HepG2 (cell line): ENCODE data around the gene UBE2Q2. TPM values are rescaled to one million over a fixed set of nuclear protein-coding genes. Genes with fewer than 3 reads are reported as not detected.

Source experiments
- ATAC-seq: fragments of 200-7000 bp; cut with Tn5 transposase; 3 replicates; pipeline ENCODE4 v1.9.1; 2020; ENCODE audit warnings: mild to moderate bottlenecking, moderate library complexity
- BruUV-seq: library from RNA; stranded (reverse); fragments of 400-500 nt; replicated peaks from 2 replicates; lab custom pipeline; 2021; lab: Mats Ljungman, UMichigan
- CTCF ChIA-PET: fragments of 300-600 bp; formaldehyde crosslinking; extraction: SDS; loops from one replicate; lab custom pipeline; 2021; ENCODE audit warnings: low total read pairs, inconsistent platforms, low intra/inter-chr PET ratio; lab: Yijun Ruan, JAX
- POLR2A ChIA-PET: fragments of 350-600 bp; sonication (Branson Sonifier 250); formaldehyde crosslinking; loops from one replicate; lab custom pipeline; 2020; ENCODE audit warnings: antibody characterized with exemption, inconsistent platforms; lab: Yijun Ruan, JAX
- DNase-seq: peaks from one replicate; pipeline ENCODE4 v3.0.0-alpha.2; 2015; ENCODE audit warnings: low spot score
- FAIRE-seq: peaks from 3 replicates; lab custom pipeline; 2011; peaks lifted over from hg19 to GRCh38; lab: Jason Lieb, UNC
- H2AFZ ChIP-seq: one replicate; pipeline ENCODE4 v1.6.1; 2011; ENCODE audit warnings: low read length, inconsistent platforms
- H3K27ac ChIP-seq: fragments of 300-600 bp; 3 replicates; pipeline ENCODE4 v1.8.0; 2011; ENCODE audit warnings: mixed run types, mild to moderate bottlenecking, mixed read lengths, low read length, inconsistent platforms; ENCODE audit not compliant: insufficient read depth; ENCODE audit errors: extremely low read length
- H3K27me3 ChIP-seq, 2 experiments: fragments of 200-600 bp in 1 of 2; 2 replicates in 1 of 2; 3 replicates in 1 of 2; pipeline versions ENCODE4 v1.6.0 to v1.8.0; 2011; ENCODE audit warnings: low read length in 2 of 2, mild to moderate bottlenecking in 2 of 2, moderate library complexity in 2 of 2, inconsistent platforms in 1 of 2; ENCODE audit not compliant: insufficient read depth in 2 of 2, control insufficient read depth in 1 of 2
- H3K36me3 ChIP-seq, 2 experiments: fragments of 200-600 bp in 1 of 2; replicated peaks in 1 of 2; 2 replicates in 1 of 2; 3 replicates in 1 of 2; pipeline versions ENCODE4 v1.5.1 to v1.8.0; 2011; ENCODE audit warnings: low read length in 2 of 2, inconsistent platforms in 1 of 2; ENCODE audit not compliant: insufficient read depth in 2 of 2, control insufficient read depth in 1 of 2
- H3K4me1 ChIP-seq: 2 replicates; pipeline ENCODE4 v1.5.1; 2012; ENCODE audit warnings: low read length, inconsistent platforms; ENCODE audit not compliant: insufficient read depth
- H3K4me2 ChIP-seq: 2 replicates; pipeline ENCODE4 v1.6.0; 2011; ENCODE audit warnings: low read depth, low read length, inconsistent platforms
- H3K4me3 ChIP-seq, 3 experiments: fragments of 200-600 bp in 1 of 3; sonication (generic), shearing (Covaris generic) in 1 of 3; replicated peaks in 1 of 3; 2 replicates each; pipeline ENCODE4 v1.5.1; 2011 to 2016; ENCODE audit warnings: low read length in 3 of 3, inconsistent platforms in 2 of 3, low read depth in 2 of 3, mild to moderate bottlenecking in 2 of 3, control low read depth in 1 of 3, mixed read lengths in 1 of 3; ENCODE audit not compliant: insufficient read depth in 1 of 3
- H3K79me2 ChIP-seq: one replicate; pipeline ENCODE4 v1.6.1; 2011; ENCODE audit warnings: low read length, inconsistent platforms; ENCODE audit not compliant: insufficient read depth
- H3K9ac ChIP-seq: 2 replicates; pipeline ENCODE4 v1.6.0; 2011; ENCODE audit warnings: mild to moderate bottlenecking, low read depth, low read length, inconsistent platforms; ENCODE audit not compliant: insufficient read depth
- H3K9me3 ChIP-seq: 2 replicates; pipeline ENCODE4 v1.5.1; 2012; ENCODE audit warnings: mild to moderate bottlenecking, low read length
- H4K20me1 ChIP-seq: 2 replicates; pipeline ENCODE4 v1.6.0; 2011; ENCODE audit warnings: inconsistent platforms, mild to moderate bottlenecking, low read length, moderate library complexity; ENCODE audit not compliant: insufficient read depth
- BRCA1 ChIP-seq: sonication (generic); formaldehyde crosslinking; IDR thresholded peaks from 2 replicates; pipeline ENCODE4 v1.4.0; 2020; ENCODE audit warnings: missing genetic modification reagents
- ELF1 ChIP-seq: sonication (generic); formaldehyde crosslinking; IDR thresholded peaks from 2 replicates; pipeline ENCODE4 v1.4.0; 2020; ENCODE audit warnings: missing genetic modification reagents
- KDM3A ChIP-seq: IDR thresholded peaks from 2 replicates; pipeline ENCODE4 v1.6.1; 2018; ENCODE audit warnings: low read depth, missing compliant biosample characterization
- NFKBIZ ChIP-seq: IDR thresholded peaks from 2 replicates; pipeline ENCODE4 v1.6.1; 2018; ENCODE audit warnings: missing genetic modification reagents, missing compliant biosample characterization
- NFRKB ChIP-seq: fragments of 450-650 bp; IDR thresholded peaks from 2 replicates; pipeline ENCODE4 v1.6.1; 2017
- PAF1 ChIP-seq: IDR thresholded peaks from 2 replicates; pipeline ENCODE4 v1.6.1; 2016; ENCODE audit warnings: missing genetic modification reagents, missing compliant biosample characterization
- SRF ChIP-seq: IDR thresholded peaks from 2 replicates; pipeline ENCODE4 v1.6.1; 2011; ENCODE audit warnings: mild to moderate bottlenecking, low read depth, low read length, moderate library complexity
- ZBTB46 ChIP-seq: sonication (generic); formaldehyde crosslinking; IDR thresholded peaks from 2 replicates; pipeline ENCODE4 v1.4.0; 2020; ENCODE audit warnings: mild to moderate bottlenecking, missing genetic modification reagents, borderline replicate concordance
- ZNF605 ChIP-seq: sonication (generic); formaldehyde crosslinking; IDR thresholded peaks from 2 replicates; pipeline ENCODE4 v1.8.0; 2022; ENCODE audit warnings: mild to moderate bottlenecking, missing genetic modification reagents
- ZSCAN5A ChIP-seq: sonication (generic); formaldehyde crosslinking; IDR thresholded peaks from 2 replicates; pipeline ENCODE4 v1.8.0; 2022; ENCODE audit warnings: mild to moderate bottlenecking, missing genetic modification reagents, borderline replicate concordance
- WGBS: methylation state at CpG from one replicate; pipeline ENCODE4 v1.1.6; 2017; ENCODE audit warnings: low lambda C conversion rate; 5-methylcytosine and 5-hydroxymethylcytosine counted together
- in situ Hi-C: cut with HindIII; loops from 2 replicates; pipeline ENCODE4 v1.10.0; 2017; ENCODE audit warnings: low pct_unique_long_range_greater_than_20kb; ENCODE audit not compliant: extremely low pct_ligation_motif_present
- intact Hi-C: fragments of 100-400 bp; cut with micrococcal nuclease; formaldehyde crosslinking; loops from one replicate; pipeline ENCODE4 v1.10.0; 2022; ENCODE audit not compliant: unreplicated experiment
- polyA plus RNA-seq, 8 experiments: library from polyadenylated mRNA; depleted of rRNA in 3 of 8; stranded (reverse) in 7 of 8; unstranded in 1 of 8; fragments of >200 nt; fragmentation: Illumina TruSeq in 4 of 8; extraction: Trizol in 4 of 8; gene quantifications; 2 replicates each; pipeline versions ENCODE4 v1.2.1 to v1.2.3, GENCODE V29; 2011 to 2016; ENCODE audit warnings: low read depth in 4 of 8, missing spikeins in 1 of 8, mixed read lengths in 1 of 8; ENCODE audit not compliant: insufficient read depth in 1 of 8
- total RNA-seq, 5 experiments: library from RNA; depleted of rRNA; stranded (reverse); fragments of >200 nt; fragmentation: Illumina TruSeq; extraction: Trizol; gene quantifications; 2 replicates each; pipeline ENCODE4 v1.2.3, GENCODE V29; 2016; ENCODE audit warnings: low read depth in 1 of 5

The UBE2Q2 gene
- total and polyA plus RNA-seq, 2 of the 13 experiments (the other 11 are each of a cell fraction or from before 2014, with no cell fraction given): 10.6 to 20.4 TPM

GRCh38 chr15:75834021-75834420 is 9.2 kb upstream of the UBE2Q2 start:
- in situ Hi-C loops (no loop called here), intact Hi-C loops (no loop called here)
- ATAC-seq (no peak), FAIRE-seq (no peak), DNase-seq (no peak)
- no peak overlapping the region for H3K9ac ChIP-seq
- no peaks in the 10 kb centered on the region for H3K9me3 ChIP-seq
- no peak overlapping the region for H3K4me3 ChIP-seq
- CTCF ChIA-PET: no interaction called here
- H3K36me3 ChIP-seq: no peaks in the 10 kb centered on the region
- no peak overlapping the region for H3K4me2 ChIP-seq
- no peaks in the 10 kb centered on the region for H3K79me2 ChIP-seq
- POLR2A ChIA-PET: no interaction called here
- BruUV-seq: no TSS peak
- H3K27ac ChIP-seq: no peak overlapping the region
- TF ChIP-seq KDM3A (CRISPR knock-in tag) (no peak), SRF (no peak), NFKBIZ (CRISPR knock-in tag) (no peak), ZBTB46 (CRISPR knock-in tag) (no peak), ZSCAN5A (CRISPR knock-in tag) (no peak), NFRKB (no peak), BRCA1 (CRISPR knock-in tag) (no peak), PAF1 (CRISPR knock-in tag) (no peak), ZNF605 (CRISPR knock-in tag) (no peak), ELF1 (CRISPR knock-in tag) (no peak)
- TF ChIP-seq, all 625 proteins: peak for 0
- Histone ChIP-seq H2AFZ (no peak overlapping the region), H4K20me1 (no peaks in the 10 kb centered on the region), H3K4me1 (peaks cover 16% of the 10 kb centered on the region; the same call in 1 of the 2 replicates), H3K27me3 (peaks cover 2 to 4% of the 10 kb centered on the region in 2 experiments; a peak in 2 of 5 replicates)
- 77% methylated on average over 2 of the region's 2 CpGs for WGBS
